IMR-90 (cell line): ENCODE data around the gene TRIM47. TPM values are rescaled to one million over a fixed set of nuclear protein-coding genes. Genes with fewer than 3 reads are reported as not detected.

ENCODE experiments used
- ATAC-seq: fragments of 200-7000 bp; cut with Tn5 transposase; 2 replicates; pipeline ENCODE4 v1.9.1; 2020; ENCODE audit warnings: low read depth, mild to moderate bottlenecking, moderate library complexity
- BruUV-seq: library from RNA; stranded (reverse); fragments of 400-500 nt; replicated peaks from 2 replicates; lab custom pipeline; 2021; lab: Mats Ljungman, UMichigan
- CTCF ChIA-PET: fragments of 300-600 bp; formaldehyde crosslinking; extraction: SDS; loops from one replicate; lab custom pipeline; 2021; ENCODE audit warnings: antibody characterized with exemption; lab: Yijun Ruan, JAX
- POLR2A ChIA-PET: fragments of 300-600 bp; sonication (Branson Sonifier 250); formaldehyde crosslinking; loops from one replicate; lab custom pipeline; 2022; ENCODE audit warnings: antibody characterized with exemption; ENCODE audit not compliant: unreplicated experiment; lab: Charles Lee
- DNase-seq: peaks from one replicate; pipeline ENCODE4 v3.0.0; 2013
- H2AFZ ChIP-seq: replicated peaks from 2 replicates; pipeline ENCODE3; 2013; ENCODE audit warnings: low read length, mild to moderate bottlenecking; ENCODE audit not compliant: poor library complexity
- H2AK5ac ChIP-seq: 2 replicates; pipeline ENCODE4 v1.6.1; 2013; ENCODE audit warnings: low read depth, low read length, inconsistent platforms
- H2AK9ac ChIP-seq: replicated peaks from 2 replicates; pipeline ENCODE3; 2013; ENCODE audit warnings: mild to moderate bottlenecking, low read depth, low read length, moderate library complexity; ENCODE audit not compliant: poor library complexity
- H2BK120ac ChIP-seq: 2 replicates; pipeline ENCODE4 v1.6.1; 2013; ENCODE audit warnings: low read depth, low read length, inconsistent platforms
- H2BK15ac ChIP-seq: 3 replicates; pipeline ENCODE4 v1.6.1; 2013; ENCODE audit warnings: low read depth, low read length, inconsistent platforms
- H2BK20ac ChIP-seq: 2 replicates; pipeline ENCODE4 v1.6.1; 2013; ENCODE audit warnings: low read depth, mild to moderate bottlenecking, inconsistent platforms, low read length, moderate library complexity
- H2BK5ac ChIP-seq: 2 replicates; pipeline ENCODE4 v1.6.1; 2013; ENCODE audit warnings: mild to moderate bottlenecking, low read depth, low read length, inconsistent platforms; ENCODE audit not compliant: poor library complexity, severe bottlenecking
- H3K14ac ChIP-seq: replicated peaks from 2 replicates; pipeline ENCODE4 v1.6.1; 2013; ENCODE audit warnings: low read depth, low read length, inconsistent platforms
- H3K18ac ChIP-seq: 2 replicates; pipeline ENCODE4 v1.6.1; 2013; ENCODE audit warnings: low read depth, low read length, control low read depth
- H3K23ac ChIP-seq: 2 replicates; pipeline ENCODE4 v1.6.1; 2013; ENCODE audit warnings: low read depth, low read length, inconsistent platforms
- H3K27ac ChIP-seq: 2 replicates; pipeline ENCODE4 v1.5.1; 2013; ENCODE audit warnings: mild to moderate bottlenecking, control low read depth, low read length; ENCODE audit not compliant: insufficient read depth
- H3K27me3 ChIP-seq: 2 replicates; pipeline ENCODE4 v1.6.1; 2013; ENCODE audit warnings: low read length; ENCODE audit not compliant: control insufficient read depth, insufficient read depth
- H3K36me3 ChIP-seq: 2 replicates; pipeline ENCODE4 v1.6.1; 2013; ENCODE audit warnings: low read length, mixed read lengths; ENCODE audit not compliant: control insufficient read depth, insufficient read depth
- H3K4ac ChIP-seq: 2 replicates; pipeline ENCODE4 v1.6.1; 2013; ENCODE audit warnings: low read depth, low read length, inconsistent platforms
- H3K4me1 ChIP-seq: 2 replicates; pipeline ENCODE4 v1.6.1; 2013; ENCODE audit warnings: low read length, mixed read lengths; ENCODE audit not compliant: control insufficient read depth, insufficient read depth
- H3K4me2 ChIP-seq: 2 replicates; pipeline ENCODE4 v1.6.1; 2013; ENCODE audit warnings: low read depth, mild to moderate bottlenecking, control low read depth, low read length, moderate library complexity
- H3K4me3 ChIP-seq: 2 replicates; pipeline ENCODE4 v1.5.1; 2013; ENCODE audit warnings: low read depth, mild to moderate bottlenecking, control low read depth, low read length, moderate library complexity; ENCODE audit not compliant: insufficient read depth
- H3K56ac ChIP-seq: 2 replicates; pipeline ENCODE4 v1.6.1; 2013; ENCODE audit warnings: low read length, inconsistent platforms; ENCODE audit not compliant: insufficient read depth; ENCODE audit errors: extremely low read depth
- H3K79me1 ChIP-seq, 2 experiments: 2 replicates each; pipeline ENCODE4 v1.6.1; 2013; ENCODE audit warnings: low read length in 2 of 2, inconsistent platforms in 1 of 2, low read depth in 1 of 2
- H3K9ac ChIP-seq: 2 replicates; pipeline ENCODE4 v1.6.1; 2013; ENCODE audit warnings: low read depth, low read length, control low read depth
- H3K9me1 ChIP-seq: 2 replicates; pipeline ENCODE4 v1.6.1; 2013; ENCODE audit warnings: low read length, inconsistent platforms; ENCODE audit not compliant: insufficient read depth
- H3K9me3 ChIP-seq: 2 replicates; pipeline ENCODE4 v1.6.1; 2013; ENCODE audit warnings: low read length; ENCODE audit not compliant: control insufficient read depth, insufficient read depth
- H4K20me1 ChIP-seq: 2 replicates; pipeline ENCODE4 v1.6.1; 2013; ENCODE audit warnings: low read length, inconsistent platforms; ENCODE audit not compliant: insufficient read depth
- H4K5ac ChIP-seq: 2 replicates; pipeline ENCODE4 v1.6.1; 2013; ENCODE audit warnings: mild to moderate bottlenecking, low read depth, low read length, control low read depth
- H4K8ac ChIP-seq, 2 experiments: 2 replicates each; pipeline ENCODE4 v1.6.1; 2013; ENCODE audit warnings: low read depth in 2 of 2, low read length in 2 of 2, control low read depth in 1 of 2, inconsistent platforms in 1 of 2
- H4K91ac ChIP-seq: 2 replicates; pipeline ENCODE4 v1.6.1; 2013; ENCODE audit warnings: low read depth, low read length, inconsistent platforms; ENCODE audit not compliant: insufficient read depth
- BHLHE40 ChIP-seq: fragments of 150-350 bp; IDR thresholded peaks from 2 replicates; pipeline ENCODE4 v1.6.1; 2016; ENCODE audit warnings: mild to moderate bottlenecking, low read depth, low read length
- CHD1 ChIP-seq: IDR thresholded peaks from 2 replicates; pipeline ENCODE4 v1.6.1; 2012; ENCODE audit warnings: low read depth, low read length, improper control_type of control experiment
- CTCF ChIP-seq: conservative IDR thresholded peaks from 2 replicates; pipeline ENCODE4 v1.5.1; 2012; ENCODE audit warnings: mild to moderate bottlenecking, low read depth, low read length, improper control_type of control experiment
- ELK1 ChIP-seq: fragments of 150-350 bp; IDR thresholded peaks from 2 replicates; pipeline ENCODE4 v1.6.1; 2016; ENCODE audit warnings: low read depth, mild to moderate bottlenecking, low read length, moderate library complexity, borderline replicate concordance
- FOS ChIP-seq: fragments of 150-350 bp; IDR thresholded peaks from 2 replicates; pipeline ENCODE4 v1.6.1; 2016; ENCODE audit warnings: low read depth, low read length
- MAZ ChIP-seq: IDR thresholded peaks from 2 replicates; pipeline ENCODE4 v1.6.1; 2012; ENCODE audit warnings: low read depth, mild to moderate bottlenecking, low read length, improper control_type of control experiment, moderate library complexity, borderline replicate concordance
- MXI1 ChIP-seq: IDR thresholded peaks from 2 replicates; pipeline ENCODE4 v1.6.1; 2012; ENCODE audit warnings: low read depth, mild to moderate bottlenecking, low read length, moderate library complexity, borderline replicate concordance
- POLR2A ChIP-seq: IDR thresholded peaks from 2 replicates; pipeline ENCODE4 v1.6.1; 2012; ENCODE audit warnings: mild to moderate bottlenecking, low read depth, low read length
- RAD21 ChIP-seq: IDR thresholded peaks from 2 replicates; pipeline ENCODE4 v1.6.1; 2012; ENCODE audit warnings: low read length, improper control_type of control experiment
- RCOR1 ChIP-seq: IDR thresholded peaks from 2 replicates; pipeline ENCODE4 v1.6.1; 2012; ENCODE audit warnings: mild to moderate bottlenecking, low read length, improper control_type of control experiment; ENCODE audit not compliant: insufficient replicate concordance
- SMC3 ChIP-seq: fragments of 150-350 bp; IDR thresholded peaks from 2 replicates; pipeline ENCODE4 v1.6.1; 2016; ENCODE audit warnings: low read depth, mild to moderate bottlenecking, antibody characterized with exemption, low read length, moderate library complexity
- WGBS, 2 experiments: methylation state at CpG; one replicate each; pipeline versions ENCODE4 v1.1.5 to v1.1.7; 2013; ENCODE audit warnings: missing lambda C conversion rate in 2 of 2; ENCODE audit not compliant: insufficient read length in 1 of 2; ENCODE audit errors: extremely low coverage in 2 of 2; 5-methylcytosine and 5-hydroxymethylcytosine counted together
- dilution Hi-C: fragments of 300-500 bp; cut with HindIII; formaldehyde crosslinking; loops from one replicate; pipeline ENCODE4 v1.14.3; 2018; ENCODE audit warnings: low sequenced_read_pairs; ENCODE audit not compliant: unreplicated experiment
- in situ Hi-C: fragments of 300-500 bp; cut with MboI; formaldehyde crosslinking; loops from 3 replicates; pipeline ENCODE4 v1.14.3; 2019; ENCODE audit warnings: low sequenced_read_pairs, inconsistent platforms, mixed read lengths
- intact Hi-C: fragments of 100-400 bp; cut with micrococcal nuclease; formaldehyde crosslinking; loops from 2 replicates; pipeline ENCODE4 v1.10.0; 2022
- polyA plus RNA-seq, 3 experiments: library from polyadenylated mRNA; depleted of rRNA; stranded (reverse); fragments of >200 nt; gene quantifications; 2 replicates each; pipeline ENCODE4 v1.2.3, GENCODE V29; 2012; ENCODE audit warnings: low replicate concordance in 1 of 3
- total RNA-seq: library from RNA; depleted of rRNA; stranded (reverse); fragments of >200 nt; gene quantifications from 2 replicates; pipeline ENCODE4 v1.2.3, GENCODE V29; 2012

The TRIM47 gene
- total and polyA plus RNA-seq, 2 of the 4 experiments (the other 2 are of a cell fraction) = 1.4 to 7.5 TPM

GRCh38 chr17:75896415-75897159 lies 18.2 kb upstream of the TRIM47 start, which contains the start of gene TRIM65:
Gene TRIM65 (minus strand): TSS chr17:75896951. CDS start chr17:75896937, 14 bp downstream.
- Histone ChIP-seq H3K4me2 (peak within 1 kb of the TSS; percentile 95), H3K9me1 (peaks cover 10% of the 10 kb centered on the region; the same call in 1 of the 2 replicates), H3K36me3 (peaks cover 24% of the 10 kb centered on the region), H3K56ac (no peak within 1 kb of the TSS; the same call in 1 of the 2 replicates), H3K4me3 (peak within 1 kb of the TSS; percentile 94), H2BK20ac (no peak within 1 kb of the TSS), H4K8ac (peak within 1 kb of the TSS; percentile 38 to 96), H3K4ac (peak within 1 kb of the TSS; percentile 97), H4K5ac (peak within 1 kb of the TSS; percentile 89), H2BK5ac (peak within 1 kb of the TSS; percentile 92), H2AK5ac (peak within 1 kb of the TSS; percentile 72), H2AFZ (peak within 1 kb of the TSS; percentile 100), H2BK120ac (peak within 1 kb of the TSS; percentile 77), H3K18ac (peak within 1 kb of the TSS; percentile 42; the same call in 1 of the 2 replicates), H3K4me1 (peaks cover 7% of the 10 kb centered on the region; the same call in 1 of the 2 replicates), H4K20me1 (0 out of 2 replicates have a peak, but pooled peaks cover 2% of the 10 kb centered on the region), H2BK15ac (no peak within 1 kb of the TSS; the same call in 2 of the 3 replicates), H3K27me3 (no peaks in the 10 kb centered on the region), H3K9me3 (no peaks in the 10 kb centered on the region), H3K27ac (peak within 1 kb of the TSS; percentile 97), H3K23ac (peak within 1 kb of the TSS; percentile 79), H3K79me1 (peaks cover 9 to 42% of the 10 kb centered on the region in 2 experiments; a peak in 3 of 4 replicates), H3K9ac (peak within 1 kb of the TSS; percentile 89), H2AK9ac (peak within 1 kb of the TSS; percentile 99), H3K14ac (peak within 1 kb of the TSS; percentile 99), H4K91ac (peak within 1 kb of the TSS; percentile 77)
- 1% methylated on average over 53 of the region's 102 CpGs; no CpG with 5 or more reads in 1 of the 2 experiments for WGBS, 2 experiments
- ATAC-seq (peak; percentile 89), DNase-seq (peak; percentile 74)
- in situ Hi-C loops (no loop called here), intact Hi-C loops (no loop called here), dilution Hi-C loops (no loop called here)
- peak; percentile 86; the same call in 1 of the 2 replicates for TF ChIP-seq MXI1
- peak; percentile 59 for TF ChIP-seq CTCF
- 0 out of 2 replicates have a peak, but pooled peaks have one; percentile 70 for TF ChIP-seq CHD1
- peak; percentile 50; the same call in 1 of the 2 replicates for TF ChIP-seq MAZ
- no peak for TF ChIP-seq ELK1
- peak; percentile 44; the same call in 1 of the 2 replicates for TF ChIP-seq BHLHE40
- TF ChIP-seq RCOR1 = no peak
- TF ChIP-seq RAD21 = peak; percentile 60
- TF ChIP-seq SMC3 = peak; percentile 33; the same call in 1 of the 2 replicates
- TF ChIP-seq POLR2A = no peak; the same call in 1 of the 2 replicates
- peak; percentile 44; the same call in 1 of the 2 replicates for TF ChIP-seq FOS
- ChIA-PET POLR2A (interaction anchor here (0.9 to 1.8 kb wide), 2 partner anchors 18 to 117 kb away, joined by 4 to 7 read pairs; partner anchors contain the start of gene TRIM47), CTCF (interaction anchor here (0.5 to 1.7 kb wide), 5 partner anchors 17 to 295 kb away, joined by 3 to 7 read pairs (median 3); partner anchors contain the start of gene WBP2)
- BruUV-seq = no TSS peak
